Hepatocyte (in vitro differentiated cells): ENCODE measurements around the gene CD72.

Experiments used
- CTCF ChIP-seq: fragments of 200-600 bp; sonication (generic); IDR thresholded peaks from 2 replicates; pipeline ENCODE4 v1.5.1; 2016; ENCODE audit warnings: antibody characterized with exemption, mild to moderate bottlenecking; ENCODE audit not compliant: poor library complexity
- EZH2 ChIP-seq: fragments of 200-600 bp; sonication (generic); IDR thresholded peaks from 2 replicates; pipeline ENCODE4 v1.6.1; 2016; ENCODE audit warnings: antibody characterized with exemption, mild to moderate bottlenecking, borderline replicate concordance
- EZH2phosphoT487 ChIP-seq: fragments of 200-600 bp; sonication (generic); IDR thresholded peaks from one replicate; pipeline ENCODE4 v1.6.1; 2018; ENCODE audit warnings: antibody characterized with exemption, mild to moderate bottlenecking, low read depth, moderate library complexity; ENCODE audit not compliant: unreplicated experiment, severe bottlenecking

GRCh38 chr9:35659340-35659739 lies 41.1 kb upstream of the CD72 start:
- TF ChIP-seq EZH2 (no peak), CTCF (no peak), EZH2phosphoT487 (no peak)
